DOHH2 (cell line): ENCODE measurements around the gene CFAP68.

ENCODE experiments used
- H3F3A ChIP-seq: fragments of 200-600 bp; sonication (generic), shearing (Covaris generic); 2 replicates; pipeline ENCODE4 v1.6.0; 2016; ENCODE audit warnings: antibody characterized with exemption, mild to moderate bottlenecking; ENCODE audit not compliant: control insufficient read depth, insufficient read depth
- H3K27ac ChIP-seq: fragments of 200-600 bp; sonication (generic); 2 replicates; pipeline ENCODE4 v1.5.1; 2014; ENCODE audit warnings: low read depth, mild to moderate bottlenecking, low read length, moderate library complexity
- H3K27me3 ChIP-seq: fragments of 200-600 bp; sonication (generic); 2 replicates; pipeline ENCODE4 v1.6.1; 2014; ENCODE audit warnings: mild to moderate bottlenecking, low read length, mixed read lengths; ENCODE audit not compliant: control insufficient read depth
- H3K36me3 ChIP-seq: fragments of 200-600 bp; sonication (generic); 2 replicates; pipeline ENCODE4 v1.6.1; 2014; ENCODE audit warnings: mild to moderate bottlenecking, low read length, moderate library complexity, mixed read lengths; ENCODE audit not compliant: control insufficient read depth
- H3K4me1 ChIP-seq: fragments of 200-600 bp; sonication (generic); 2 replicates; pipeline ENCODE4 v1.6.1; 2014; ENCODE audit warnings: mild to moderate bottlenecking, low read length, mixed read lengths; ENCODE audit not compliant: control insufficient read depth
- H3K4me2 ChIP-seq: fragments of 200-600 bp; sonication (generic); 2 replicates; pipeline ENCODE4 v1.6.0; 2014; ENCODE audit warnings: mild to moderate bottlenecking, low read length, moderate library complexity
- H3K4me3 ChIP-seq: fragments of 200-600 bp; sonication (generic); 2 replicates; pipeline ENCODE4 v1.5.1; 2014; ENCODE audit warnings: mild to moderate bottlenecking, low read length, mixed read lengths
- H3K79me2 ChIP-seq: fragments of 200-600 bp; sonication (generic); 2 replicates; pipeline ENCODE4 v1.6.1; 2014; ENCODE audit warnings: mild to moderate bottlenecking, low read length, mixed read lengths; ENCODE audit not compliant: control insufficient read depth
- H3K9me2 ChIP-seq: fragments of 200-600 bp; sonication (generic); replicated peaks from 2 replicates; pipeline ENCODE4 v1.6.1; 2014; ENCODE audit warnings: mild to moderate bottlenecking, low read length, mixed read lengths; ENCODE audit not compliant: control insufficient read depth
- H3K9me3 ChIP-seq: fragments of 200-600 bp; sonication (generic); 2 replicates; pipeline ENCODE4 v1.6.1; 2014; ENCODE audit warnings: antibody characterized with exemption, low read length, mixed read lengths; ENCODE audit not compliant: control insufficient read depth, insufficient read depth
- H4K20me1 ChIP-seq: fragments of 200-600 bp; sonication (generic); 2 replicates; pipeline ENCODE4 v1.6.0; 2014; ENCODE audit warnings: low read depth, mild to moderate bottlenecking, antibody characterized with exemption, low read length, moderate library complexity; ENCODE audit not compliant: control insufficient read depth, insufficient read depth
- CTCF ChIP-seq: fragments of 200-600 bp; sonication (generic); IDR thresholded peaks from one replicate; pipeline ENCODE4 v1.5.1; 2014; ENCODE audit warnings: antibody characterized with exemption, mild to moderate bottlenecking, low read depth, low read length; ENCODE audit not compliant: poor library complexity, severe bottlenecking
- EZH2phosphoT487 ChIP-seq: fragments of 200-600 bp; sonication (generic); IDR thresholded peaks from 2 replicates; pipeline ENCODE4 v1.6.1; 2017; ENCODE audit warnings: borderline replicate concordance, mild to moderate bottlenecking, antibody characterized with exemption, low read length, moderate library complexity, mixed read lengths

Gene CFAP68

GRCh38 chr11:111846636-111847035, 32.7 kb upstream of the CFAP68 start:
- H3K4me1 ChIP-seq = no peaks in the 10 kb centered on the region
- H4K20me1 ChIP-seq = no peaks in the 10 kb centered on the region
- H3K9me2 ChIP-seq = no peaks in the 10 kb centered on the region
- H3F3A ChIP-seq = no peaks in the 10 kb centered on the region
- H3K79me2 ChIP-seq = no peaks in the 10 kb centered on the region
- H3K36me3 ChIP-seq = peaks cover 48% of the 10 kb centered on the region
- H3K9me3 ChIP-seq = no peaks in the 10 kb centered on the region
- H3K4me2 ChIP-seq = no peak overlapping the region
- no peak for TF ChIP-seq EZH2phosphoT487
- H3K27me3 ChIP-seq = no peaks in the 10 kb centered on the region
- H3K27ac ChIP-seq = no peak overlapping the region
- no peak overlapping the region for H3K4me3 ChIP-seq

- no peaks in the 10 kb centered on the region for H3K9me2 ChIP-seq
- H3K4me2 ChIP-seq = no peak overlapping the region
- TF ChIP-seq EZH2phosphoT487 (no peak), CTCF (no peak)
- H3K36me3 ChIP-seq = peaks cover 59% of the 10 kb centered on the region
- no peaks in the 10 kb centered on the region for H3K4me1 ChIP-seq
- H3K79me2 ChIP-seq = no peaks in the 10 kb centered on the region
- H3K27ac ChIP-seq = no peak overlapping the region
- H3F3A ChIP-seq = no peaks in the 10 kb centered on the region
- H4K20me1 ChIP-seq = no peaks in the 10 kb centered on the region
- no peaks in the 10 kb centered on the region for H3K27me3 ChIP-seq
- H3K9me3 ChIP-seq = no peaks in the 10 kb centered on the region
- no peak overlapping the region for H3K4me3 ChIP-seq
Measured at GRCh38 chr11:111849631-111850030, 29.7 kb upstream of the CFAP68 start.

- Histone ChIP-seq H3K4me2 (no peak overlapping the region), H3K27me3 (no peaks in the 10 kb centered on the region), H3K9me2 (no peaks in the 10 kb centered on the region), H3K9me3 (no peaks in the 10 kb centered on the region), H4K20me1 (no peaks in the 10 kb centered on the region), H3K36me3 (peaks cover 59% of the 10 kb centered on the region), H3K79me2 (no peaks in the 10 kb centered on the region), H3K4me1 (no peaks in the 10 kb centered on the region), H3K4me3 (no peak overlapping the region), H3K27ac (no peak overlapping the region), H3F3A (no peaks in the 10 kb centered on the region)
- no peak for TF ChIP-seq CTCF
- no peak for TF ChIP-seq EZH2phosphoT487
Measured at GRCh38 chr11:111851067-111851466, 28.3 kb upstream of the CFAP68 start.

GRCh38 chr11:111851636-111852035, 27.7 kb upstream of the CFAP68 start:
- Histone ChIP-seq H3K4me3 (no peak overlapping the region), H3K4me1 (no peaks in the 10 kb centered on the region), H3K79me2 (no peaks in the 10 kb centered on the region), H3K4me2 (no peak overlapping the region), H4K20me1 (no peaks in the 10 kb centered on the region), H3K27me3 (no peaks in the 10 kb centered on the region), H3K9me2 (no peaks in the 10 kb centered on the region), H3K27ac (no peak overlapping the region), H3K9me3 (no peaks in the 10 kb centered on the region), H3K36me3 (peaks cover 58% of the 10 kb centered on the region), H3F3A (no peaks in the 10 kb centered on the region)
- no peak for TF ChIP-seq EZH2phosphoT487
- TF ChIP-seq CTCF = peak; percentile 33
